Urothelium cell line (cell line): Measurements from ENCODE around the gene SUB1.

Experiments used
- DNase-seq: peaks from one replicate; pipeline ENCODE4 v3.0.0; 2011; ENCODE audit warnings: low spot score, mixed read lengths
- FAIRE-seq: peaks from 2 replicates; lab custom pipeline; 2011; peaks lifted over from hg19 to GRCh38; lab: Jason Lieb, UNC

Gene SUB1

DNA sequence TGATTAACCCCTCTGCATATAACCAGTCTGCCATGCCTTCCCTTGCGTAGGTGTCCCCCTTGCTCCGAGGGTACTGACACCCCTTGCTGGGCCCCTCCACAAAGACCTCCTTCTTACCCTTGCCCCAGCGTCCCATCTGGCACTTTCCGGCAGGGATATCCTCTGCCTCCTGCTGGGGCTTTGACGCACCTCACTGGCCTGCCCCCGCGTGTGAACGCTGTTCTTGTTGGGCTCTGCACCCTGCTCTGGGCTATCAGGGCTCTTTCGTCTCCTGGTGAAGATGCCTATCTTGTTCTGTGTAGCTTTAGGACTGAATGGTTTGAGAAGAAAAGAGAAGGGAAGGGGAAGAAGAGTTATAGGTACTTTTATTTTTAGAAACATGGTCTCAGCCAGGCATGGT is 53.0 kb downstream of the SUB1 start:
- DNase-seq (no peak), FAIRE-seq (no peak)

DNA sequence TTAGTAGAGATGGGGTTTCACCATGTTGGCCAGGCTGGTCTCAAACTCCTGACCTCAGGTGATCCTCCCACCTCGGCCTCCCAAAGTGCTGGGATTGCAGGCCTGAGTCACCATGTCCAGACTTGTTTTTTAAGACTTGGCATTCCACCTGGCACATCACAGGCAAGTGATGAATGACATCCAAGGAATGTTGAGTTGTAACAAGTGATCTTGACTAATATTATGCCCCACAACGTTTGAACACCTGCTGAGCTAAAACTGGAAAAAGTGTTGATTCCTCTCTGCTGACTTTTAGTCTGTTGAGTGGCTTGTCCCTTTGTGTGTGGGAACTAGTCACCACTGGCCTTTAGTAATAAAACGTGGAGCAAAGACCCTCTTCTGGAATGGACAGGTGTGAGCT is 54.6 kb downstream of the SUB1 start:
- FAIRE-seq, result peak; percentile 84
- peak; percentile 73 for DNase-seq

DNA sequence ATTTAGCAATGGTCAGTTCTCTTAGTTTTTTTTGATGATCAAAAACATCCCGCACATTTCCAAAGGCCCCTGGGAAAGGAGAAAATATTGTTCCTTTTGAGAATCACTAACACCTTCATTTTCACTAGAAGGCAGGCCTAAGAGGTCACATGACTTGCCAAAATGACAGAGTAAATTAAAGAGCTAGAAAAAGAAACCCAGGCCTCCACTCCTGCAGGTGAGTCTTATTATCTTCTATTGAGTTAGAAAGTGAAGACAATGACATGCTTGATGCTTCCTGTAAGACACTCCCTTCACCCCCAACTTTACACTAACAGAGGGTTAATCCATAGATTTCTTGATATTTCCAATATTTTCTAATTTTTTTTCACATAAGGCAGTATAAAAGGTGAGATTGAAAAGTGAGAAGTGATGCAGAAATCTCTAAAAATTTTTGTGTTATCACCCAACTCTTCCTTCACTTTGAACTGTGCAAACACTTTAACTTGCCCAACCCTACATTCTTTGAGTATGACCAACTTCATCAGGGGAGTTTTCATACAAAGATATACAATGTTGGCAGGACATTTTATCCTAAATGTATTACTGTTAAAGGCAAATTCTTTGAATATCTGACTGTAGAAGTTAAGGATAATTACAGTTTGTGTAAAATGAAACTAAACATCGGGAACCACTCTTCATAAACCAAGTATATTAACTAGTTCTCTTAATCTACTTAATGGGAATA is 57.1 kb downstream of the SUB1 start:
- DNase-seq (peak; percentile 48), FAIRE-seq (no peak)

DNA sequence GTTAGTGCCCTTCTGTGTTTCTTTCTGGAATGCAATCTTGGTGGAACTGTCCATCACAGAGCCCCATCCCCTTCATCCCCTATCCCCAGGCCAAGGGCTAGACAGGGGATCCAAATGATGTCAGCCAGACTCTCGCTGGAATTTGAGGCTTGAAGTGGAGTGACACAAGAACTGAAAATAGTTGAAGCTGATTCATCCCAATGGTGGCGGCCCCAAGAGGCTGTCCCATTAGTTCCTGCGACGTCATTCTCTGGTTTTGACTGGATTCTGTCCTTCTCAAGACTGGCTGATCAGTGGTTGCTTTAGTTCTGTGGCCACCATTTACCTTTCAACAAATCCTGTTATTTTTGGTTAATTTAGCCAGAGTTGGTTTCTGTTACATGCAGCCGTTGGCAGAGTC is 59.9 kb downstream of the SUB1 start:
- no peak for FAIRE-seq
- peak; percentile 31 for DNase-seq

DNA sequence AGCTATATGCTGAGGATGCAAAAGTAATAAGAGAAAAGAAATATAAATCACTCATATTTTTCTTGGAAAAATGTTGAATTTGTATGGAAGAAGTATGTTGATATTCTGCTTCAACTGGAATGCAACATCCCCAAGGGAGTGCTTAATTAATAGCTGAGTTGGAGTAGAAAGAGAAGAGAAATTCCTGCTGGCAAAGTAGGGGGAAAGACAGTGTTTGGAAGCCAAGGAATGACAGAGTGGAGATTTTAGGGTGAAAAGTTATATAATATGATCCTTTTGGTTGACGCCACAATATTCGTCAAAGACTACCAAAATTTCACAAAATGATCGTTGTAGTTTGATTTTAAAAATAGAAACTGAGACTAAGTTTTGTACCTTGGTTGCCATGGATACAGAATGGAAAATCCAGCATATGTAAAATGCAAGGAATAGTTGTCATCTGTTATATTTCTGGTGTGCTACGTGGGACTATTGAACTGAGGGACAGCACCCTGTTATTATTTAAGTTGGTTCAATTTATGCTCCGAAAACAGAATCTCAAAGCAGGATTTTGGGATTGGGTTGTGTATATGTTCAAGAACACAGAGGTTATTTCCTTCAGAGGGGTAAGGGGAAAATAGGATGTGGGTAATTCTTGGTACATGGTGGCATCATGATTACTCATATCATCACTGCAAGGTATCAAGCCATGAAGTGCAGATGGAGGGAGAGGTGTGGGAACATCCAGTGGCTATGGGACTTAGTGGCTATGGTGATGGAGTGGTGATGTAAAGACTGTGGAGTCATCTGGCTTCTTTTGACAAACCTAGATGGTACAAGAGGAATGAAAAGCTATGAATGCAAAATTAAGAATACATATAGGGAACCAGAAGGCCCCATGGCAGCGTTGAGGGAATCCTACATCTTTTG is 61.0 kb downstream of the SUB1 start:
- FAIRE-seq (no peak), DNase-seq (no peak)

DNA sequence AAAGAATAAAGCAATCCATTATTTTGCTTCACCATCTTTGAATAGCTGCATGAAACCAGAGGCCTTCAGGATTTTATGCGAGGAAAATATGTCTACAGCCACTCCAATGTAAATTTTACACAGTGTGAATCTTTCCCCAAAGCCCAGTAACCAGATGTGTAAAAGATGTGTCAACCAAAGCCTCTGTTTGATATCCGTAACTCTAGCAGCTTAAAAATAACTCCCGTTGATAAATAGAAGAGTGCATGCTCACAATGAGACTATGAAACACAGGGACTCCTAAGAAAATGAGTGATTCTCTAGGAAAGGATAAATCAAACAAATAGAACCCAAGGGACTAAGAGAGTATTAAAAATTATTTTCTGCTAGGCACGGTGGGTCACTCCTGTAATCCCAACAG is 65.7 kb downstream of the SUB1 start:
- no peak for FAIRE-seq
- DNase-seq, result no peak

DNA sequence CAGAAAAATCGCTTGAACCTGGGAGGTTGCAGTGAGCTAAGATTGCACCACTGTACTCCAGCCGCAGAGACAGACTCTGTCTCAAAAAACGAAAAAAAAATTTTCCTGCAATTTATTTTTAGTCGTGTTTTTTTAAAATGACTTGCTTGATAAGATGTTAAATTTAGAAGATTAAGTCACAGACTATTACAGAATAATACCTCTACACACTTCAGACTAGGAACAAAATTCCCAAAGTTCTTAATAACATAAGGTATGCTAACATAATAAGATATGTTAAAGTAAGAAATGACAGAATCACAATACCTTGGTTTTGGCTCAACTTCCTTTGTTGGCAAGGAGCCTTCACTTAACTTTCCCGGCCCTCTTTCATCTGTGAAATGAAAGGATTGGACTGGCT is 66.3 kb downstream of the SUB1 start:
- FAIRE-seq (no peak), DNase-seq (no peak)
